AG04450 (cell line): ENCODE data around the gene CYTH2. TPM values are rescaled to one million over a fixed set of nuclear protein-coding genes. Genes with fewer than 3 reads are reported as not detected.

Experiments used
- CTCF ChIA-PET: fragments of 300-600, 350-600 bp; formaldehyde crosslinking; extraction: SDS; loops from one replicate; lab custom pipeline; 2022; ENCODE audit warnings: antibody characterized with exemption, inconsistent platforms; lab: Charles Lee
- POLR2A ChIA-PET: fragments of 350-600 bp; formaldehyde crosslinking; extraction: SDS; loops from one replicate; lab custom pipeline; 2021; ENCODE audit warnings: antibody characterized with exemption, inconsistent platforms; lab: Yijun Ruan, JAX
- DNase-seq: peaks from one replicate; pipeline ENCODE4 v3.0.0-alpha.2; 2011; ENCODE audit warnings: low read depth, low spot score
- H3K27ac ChIP-seq: one replicate; pipeline ENCODE4 v1.5.1; 2012; ENCODE audit warnings: low read depth, low read length, control low read depth
- H3K27me3 ChIP-seq: one replicate; pipeline ENCODE4 v1.6.0; 2012; ENCODE audit warnings: low read length; ENCODE audit not compliant: control insufficient read depth, insufficient read depth
- H3K4me3 ChIP-seq: 2 replicates; pipeline ENCODE4 v1.5.1; 2011; ENCODE audit warnings: mild to moderate bottlenecking, low read depth, low read length, control low read depth
- H3K9me3 ChIP-seq: 2 replicates; pipeline ENCODE4 v1.5.1; 2012; ENCODE audit warnings: low read length; ENCODE audit not compliant: control insufficient read depth, insufficient read depth
- CTCF ChIP-seq: IDR thresholded peaks from 2 replicates; pipeline ENCODE4 v1.5.1; 2011; ENCODE audit warnings: low read depth, low read length, control low read depth, inconsistent platforms
- polyA plus RNA-seq: library from polyadenylated mRNA; depleted of rRNA; stranded (reverse); fragments of >200 nt; gene quantifications from 2 replicates; pipeline ENCODE4 v1.2.3, GENCODE V29; 2011

Gene CYTH2
- polyA plus RNA-seq, 1 experiment, result 29.3 TPM

- DNase-seq, result no peak
- peaks cover 42% of the 10 kb centered on the region for H3K27me3 ChIP-seq
- POLR2A ChIA-PET, result no interaction called here
- no peak for TF ChIP-seq CTCF
- no peak overlapping the region for H3K4me3 ChIP-seq
- peaks cover 6% of the 10 kb centered on the region; the same call in 1 of the 2 replicates for H3K9me3 ChIP-seq
- CTCF ChIA-PET, result interaction anchor here (0.7 kb wide), 1 partner anchor 82 kb away, joined by 3 read pairs; no protein-coding TSS in a partner anchor
- no peak overlapping the region for H3K27ac ChIP-seq
Observed at GRCh38 chr19:48502350-48503018, 33.3 kb downstream of the CYTH2 start.

GRCh38 chr19:48506138-48506733, 37.1 kb downstream of the CYTH2 start:
- POLR2A ChIA-PET, result interaction anchor here (0.6 to 0.7 kb wide), 2 partner anchors 83 to 503 kb away, joined by 3 read pairs; no protein-coding TSS in a partner anchor
- no peak for DNase-seq
- peaks cover 3% of the 10 kb centered on the region; the same call in 1 of the 2 replicates for H3K9me3 ChIP-seq

GRCh38 chr19:48507911-48508439, 38.8 kb downstream of the CYTH2 start:
- CTCF ChIA-PET, result interaction anchor here (0.9 to 6.9 kb wide), 3 partner anchors 18 to 78 kb away, joined by 3 to 207 read pairs (median 10); no protein-coding TSS in a partner anchor
- POLR2A ChIA-PET, result no interaction called here
- H3K4me3 ChIP-seq, result no peak overlapping the region
- no peak overlapping the region for H3K27ac ChIP-seq
- no peak for DNase-seq
- peaks cover 34% of the 10 kb centered on the region for H3K27me3 ChIP-seq
- H3K9me3 ChIP-seq, result no peaks in the 10 kb centered on the region; the same call in 1 of the 2 replicates
- no peak for TF ChIP-seq CTCF

More at GRCh38 chr19:48506138-48506733, 37.1 kb downstream of the CYTH2 start:
- Histone ChIP-seq H3K27ac (no peak overlapping the region), H3K4me3 (no peak overlapping the region), H3K27me3 (peaks cover 30% of the 10 kb centered on the region)
- CTCF ChIA-PET, result interaction anchor here (0.6 to 6.9 kb wide), 27 partner anchors 8 to 426 kb away, joined by 3 to 207 read pairs (median 4); no protein-coding TSS in a partner anchor
- TF ChIP-seq CTCF, result peak; percentile 61

- TF ChIP-seq CTCF, result no peak
- POLR2A ChIA-PET, result no interaction called here
- Histone ChIP-seq H3K27me3 (peaks cover 36% of the 10 kb centered on the region), H3K4me3 (no peak overlapping the region), H3K9me3 (no peaks in the 10 kb centered on the region; the same call in 1 of the 2 replicates), H3K27ac (no peak overlapping the region)
- CTCF ChIA-PET, result interaction anchor here (2.9 to 6.9 kb wide), 2 partner anchors 19 to 77 kb away, joined by 10 to 207 read pairs; no protein-coding TSS in a partner anchor
- no peak for DNase-seq
Observed at GRCh38 chr19:48508729-48509411, 39.7 kb downstream of the CYTH2 start.
